Measurements from ENCODE around the gene ITPKB. TPM values are rescaled to one million over a fixed set of nuclear protein-coding genes. Genes with fewer than 3 reads are reported as not detected.

Gene ITPKB
- total and polyA plus RNA-seq, 7 experiments from 2014 or later, result 51.7 to 429 (median 177) TPM

GRCh38 chr1:226782845-226783601 lies 43.9 kb upstream of the ITPKB start:
- H3K4me3 ChIP-seq (ENCODE audit: low read length), result no peak overlapping the region
- no peaks in the 10 kb centered on the region for H3K4me1 ChIP-seq (ENCODE audit: control insufficient read depth in 2 of 2, insufficient read depth in 2 of 2, low read length in 2 of 2)
- intact Hi-C loops (cut with micrococcal nuclease), result no loop called here
- H3K9me3 Mint-ChIP-seq, result no peaks in the 10 kb centered on the region
- ChIA-PET CTCF (interaction anchor here (0.6 to 0.7 kb wide), 3 partner anchors 23 to 64 kb away, joined by 3 to 5 read pairs (median 4); no protein-coding TSS in a partner anchor), POLR2A (interaction anchor here (0.6 to 1.3 kb wide), 2 partner anchors 18 to 1365 kb away, joined by 4 to 10 read pairs; no protein-coding TSS in a partner anchor)
- peak overlapping the region in 1 of 9 donors; percentile 41 for H3K27ac Mint-ChIP-seq
- no peaks in the 10 kb centered on the region for H3K27me3 ChIP-seq (ENCODE audit: control insufficient read depth in 2 of 2, insufficient read depth in 2 of 2, low read length in 2 of 2)
- no peak for DNase-seq
- H3K4me1 Mint-ChIP-seq, result peaks cover 4 to 15% (median 5%) of the 10 kb centered on the region in 7 donors
- no peaks in the 10 kb centered on the region for H3K36me3 Mint-ChIP-seq
- H3K27ac ChIP-seq (ENCODE audit: low read depth, low read length), result no peak overlapping the region
- H3K4me3 Mint-ChIP-seq, result no peak overlapping the region
- H3K27me3 Mint-ChIP-seq, result peaks cover 0 to 12% (median 0%) of the 10 kb centered on the region in 5 donors
- ATAC-seq, result no peak
- no peaks in the 10 kb centered on the region for H3K9me3 ChIP-seq (ENCODE audit: control insufficient read depth in 2 of 3, low read length in 3 of 3)
- H3K36me3 ChIP-seq (ENCODE audit: control insufficient read depth in 2 of 3, insufficient read depth in 3 of 3, low read length in 3 of 3), result no peaks in the 10 kb centered on the region

GRCh38 chr1:226781937-226782609 lies 43.0 kb upstream of the ITPKB start:
- H3K27me3 Mint-ChIP-seq, result peaks cover 0 to 10% (median 0%) of the 10 kb centered on the region in 5 donors
- no peak for ATAC-seq
- ChIA-PET POLR2A (interaction anchor here (1.3 kb wide), 1 partner anchor 19 kb away, joined by 10 read pairs; no protein-coding TSS in a partner anchor), CTCF (no interaction called here)
- H3K4me3 Mint-ChIP-seq, result no peak overlapping the region
- H3K4me1 Mint-ChIP-seq, result peaks cover 2 to 15% (median 5%) of the 10 kb centered on the region in 7 donors
- Histone ChIP-seq H3K27ac (ENCODE audit: low read depth, low read length) (no peak overlapping the region), H3K36me3 (ENCODE audit: control insufficient read depth in 2 of 3, insufficient read depth in 3 of 3, low read length in 3 of 3) (no peaks in the 10 kb centered on the region), H3K27me3 (ENCODE audit: control insufficient read depth in 2 of 2, insufficient read depth in 2 of 2, low read length in 2 of 2) (no peaks in the 10 kb centered on the region), H3K4me1 (ENCODE audit: control insufficient read depth in 2 of 2, insufficient read depth in 2 of 2, low read length in 2 of 2) (no peaks in the 10 kb centered on the region), H3K4me3 (ENCODE audit: low read length) (no peak overlapping the region), H3K9me3 (ENCODE audit: control insufficient read depth in 2 of 3, low read length in 3 of 3) (no peaks in the 10 kb centered on the region)
- H3K9me3 Mint-ChIP-seq, result no peaks in the 10 kb centered on the region
- intact Hi-C loops (cut with micrococcal nuclease), result no loop called here
- H3K36me3 Mint-ChIP-seq, result no peaks in the 10 kb centered on the region
- DNase-seq, result no peak
- no peak overlapping the region for H3K27ac Mint-ChIP-seq

GRCh38 chr1:226779561-226779960 lies 40.5 kb upstream of the ITPKB start:
- H3K4me3 ChIP-seq (ENCODE audit: low read length), result no peak overlapping the region
- intact Hi-C loops (cut with micrococcal nuclease), result no loop called here
- peak in 1 of 9 donors; percentile 53 for DNase-seq

GRCh38 chr1:226778657-226779058 lies 39.6 kb upstream of the ITPKB start:
- intact Hi-C loops (cut with micrococcal nuclease), result no loop called here
- peaks cover 0 to 17% (median 5%) of the 10 kb centered on the region in 7 donors for H3K4me1 Mint-ChIP-seq
- H3K27me3 Mint-ChIP-seq, result peaks cover 0 to 9% (median 0%) of the 10 kb centered on the region in 5 donors
- peak overlapping the region in 2 of 9 donors; percentile 15 to 88 for H3K27ac Mint-ChIP-seq
- peak overlapping the region in 1 of 10 donors; percentile 32 for H3K4me3 Mint-ChIP-seq
- H3K27me3 ChIP-seq (ENCODE audit: control insufficient read depth in 2 of 2, insufficient read depth in 2 of 2, low read length in 2 of 2), result no peaks in the 10 kb centered on the region
- ATAC-seq, result no peak
- H3K36me3 ChIP-seq (ENCODE audit: control insufficient read depth in 2 of 3, insufficient read depth in 3 of 3, low read length in 3 of 3), result no peaks in the 10 kb centered on the region
- no peak for DNase-seq
- H3K27ac ChIP-seq (ENCODE audit: low read depth, low read length), result no peak overlapping the region
- no peaks in the 10 kb centered on the region for H3K9me3 Mint-ChIP-seq
- CTCF ChIA-PET, result interaction anchor here (0.6 kb wide), 1 partner anchor 15 kb away, joined by 3 read pairs; no protein-coding TSS in a partner anchor
- no peak overlapping the region for H3K4me3 ChIP-seq (ENCODE audit: low read length)
- POLR2A ChIA-PET, result interaction anchor here (0.8 kb wide), 1 partner anchor 18 kb away, joined by 4 read pairs; no protein-coding TSS in a partner anchor
- no peaks in the 10 kb centered on the region for H3K9me3 ChIP-seq (ENCODE audit: control insufficient read depth in 2 of 3, low read length in 3 of 3)
- no peaks in the 10 kb centered on the region for H3K36me3 Mint-ChIP-seq
- H3K4me1 ChIP-seq (ENCODE audit: control insufficient read depth in 2 of 2, insufficient read depth in 2 of 2, low read length in 2 of 2), result no peaks in the 10 kb centered on the region

More at GRCh38 chr1:226779561-226779960, 40.5 kb upstream of the ITPKB start:
- peaks cover 2 to 17% (median 5%) of the 10 kb centered on the region in 7 donors for H3K4me1 Mint-ChIP-seq
- H3K4me3 Mint-ChIP-seq, result peak overlapping the region in 1 of 10 donors; percentile 90
- Histone ChIP-seq H3K4me1 (ENCODE audit: control insufficient read depth in 2 of 2, insufficient read depth in 2 of 2, low read length in 2 of 2) (no peaks in the 10 kb centered on the region), H3K36me3 (ENCODE audit: control insufficient read depth in 2 of 3, insufficient read depth in 3 of 3, low read length in 3 of 3) (no peaks in the 10 kb centered on the region), H3K9me3 (ENCODE audit: control insufficient read depth in 2 of 3, low read length in 3 of 3) (no peaks in the 10 kb centered on the region), H3K27me3 (ENCODE audit: control insufficient read depth in 2 of 2, insufficient read depth in 2 of 2, low read length in 2 of 2) (no peaks in the 10 kb centered on the region), H3K27ac (ENCODE audit: low read depth, low read length) (no peak overlapping the region)
- POLR2A ChIA-PET, result interaction anchor here (1.1 kb wide), 1 partner anchor 8 kb away, joined by 3 read pairs; no protein-coding TSS in a partner anchor
- H3K27ac Mint-ChIP-seq, result peak overlapping the region in 2 of 9 donors; percentile 45 to 88
- CTCF ChIA-PET, result no interaction called here
- no peak for ATAC-seq
- no peaks in the 10 kb centered on the region for H3K9me3 Mint-ChIP-seq
- no peaks in the 10 kb centered on the region for H3K36me3 Mint-ChIP-seq
- H3K27me3 Mint-ChIP-seq, result peaks cover 0 to 9% (median 0%) of the 10 kb centered on the region in 5 donors

GRCh38 chr1:226776975-226777374 lies 37.9 kb upstream of the ITPKB start:
- ATAC-seq (no peak), DNase-seq (no peak)
- Histone ChIP-seq H3K27ac (ENCODE audit: low read depth, low read length) (no peak overlapping the region), H3K4me3 (ENCODE audit: low read length) (no peak overlapping the region), H3K27me3 (ENCODE audit: control insufficient read depth in 2 of 2, insufficient read depth in 2 of 2, low read length in 2 of 2) (no peaks in the 10 kb centered on the region), H3K9me3 (ENCODE audit: control insufficient read depth in 2 of 3, low read length in 3 of 3) (no peaks in the 10 kb centered on the region), H3K36me3 (ENCODE audit: control insufficient read depth in 2 of 3, insufficient read depth in 3 of 3, low read length in 3 of 3) (no peaks in the 10 kb centered on the region), H3K4me1 (ENCODE audit: control insufficient read depth in 2 of 2, insufficient read depth in 2 of 2, low read length in 2 of 2) (no peaks in the 10 kb centered on the region)
- H3K36me3 Mint-ChIP-seq, result no peaks in the 10 kb centered on the region
- ChIA-PET CTCF (no interaction called here), POLR2A (no interaction called here)
- intact Hi-C loops (cut with micrococcal nuclease), result no loop called here
- no peak overlapping the region for H3K27ac Mint-ChIP-seq
- no peaks in the 10 kb centered on the region for H3K9me3 Mint-ChIP-seq
- H3K27me3 Mint-ChIP-seq, result peaks cover 0 to 12% (median 0%) of the 10 kb centered on the region in 5 donors
- H3K4me3 Mint-ChIP-seq, result no peak overlapping the region
- H3K4me1 Mint-ChIP-seq, result peaks cover 0 to 17% (median 9%) of the 10 kb centered on the region in 7 donors

- Mint-ChIP-seq H3K27ac (no peak overlapping the region), H3K4me3 (no peak overlapping the region), H3K9me3 (no peaks in the 10 kb centered on the region), H3K36me3 (no peaks in the 10 kb centered on the region), H3K4me1 (peaks cover 0 to 17% (median 9%) of the 10 kb centered on the region in 7 donors), H3K27me3 (peaks cover 0 to 12% (median 0%) of the 10 kb centered on the region in 5 donors)
- POLR2A ChIA-PET, result interaction anchor here (0.7 to 1.6 kb wide), 2 partner anchors 16 to 23 kb away, joined by 3 to 4 read pairs; no protein-coding TSS in a partner anchor
- intact Hi-C loops (cut with micrococcal nuclease), result no loop called here
- CTCF ChIA-PET, result no interaction called here
- no peaks in the 10 kb centered on the region for H3K4me1 ChIP-seq (ENCODE audit: control insufficient read depth in 2 of 2, insufficient read depth in 2 of 2, low read length in 2 of 2)
- no peaks in the 10 kb centered on the region for H3K27me3 ChIP-seq (ENCODE audit: control insufficient read depth in 2 of 2, insufficient read depth in 2 of 2, low read length in 2 of 2)
- H3K27ac ChIP-seq (ENCODE audit: low read depth, low read length), result no peak overlapping the region
- ATAC-seq (no peak), DNase-seq (no peak)
- no peaks in the 10 kb centered on the region for H3K36me3 ChIP-seq (ENCODE audit: control insufficient read depth in 2 of 3, insufficient read depth in 3 of 3, low read length in 3 of 3)
- H3K4me3 ChIP-seq (ENCODE audit: low read length), result no peak overlapping the region
- no peaks in the 10 kb centered on the region for H3K9me3 ChIP-seq (ENCODE audit: control insufficient read depth in 2 of 3, low read length in 3 of 3)
These were observed 37.0 kb upstream of the ITPKB start for GRCh38 chr1:226776066-226776465.

Data from naive thymus-derived CD4-positive, alpha-beta T cell (primary cell).